Brain microvascular endothelial cell (primary cell): ENCODE data around the gene TCF4.

Experiments used
- DNase-seq: peaks from one replicate; pipeline ENCODE4 v3.0.0-alpha.2; 2020
- H3K27ac ChIP-seq: fragments of 250-450 bp; sonication (Bioruptor Pico); 2 replicates; pipeline ENCODE4 v1.5.1; 2020; ENCODE audit warnings: mild to moderate bottlenecking, moderate library complexity
- H3K27me3 ChIP-seq: fragments of 250-450 bp; sonication (Bioruptor Pico); replicated peaks from 2 replicates; pipeline ENCODE4 v1.5.1; 2020; ENCODE audit warnings: mild to moderate bottlenecking
- H3K36me3 ChIP-seq: fragments of 250-450 bp; sonication (Bioruptor Pico); replicated peaks from 2 replicates; pipeline ENCODE4 v1.5.1; 2020; ENCODE audit warnings: mild to moderate bottlenecking
- H3K4me3 ChIP-seq: 2 replicates; pipeline ENCODE4 v1.5.1; 2011; ENCODE audit warnings: low read depth, mild to moderate bottlenecking, control low read depth, low read length, moderate library complexity
- in situ Hi-C: cut with HindIII; loops from 2 replicates; pipeline ENCODE4 v1.10.0; 2017; ENCODE audit warnings: low sequenced_read_pairs, low pct_ligation_motif_present
- TF ChIP-seq, protein P1 (sequence below): IDR thresholded peaks from 2 replicates; pipeline ENCODE4 v1.5.1; 2011; ENCODE audit warnings: low read depth, mild to moderate bottlenecking, moderate library complexity, low read length, control low read depth, inconsistent platforms; ENCODE audit errors: missing control alignments

Gene TCF4

DNA sequence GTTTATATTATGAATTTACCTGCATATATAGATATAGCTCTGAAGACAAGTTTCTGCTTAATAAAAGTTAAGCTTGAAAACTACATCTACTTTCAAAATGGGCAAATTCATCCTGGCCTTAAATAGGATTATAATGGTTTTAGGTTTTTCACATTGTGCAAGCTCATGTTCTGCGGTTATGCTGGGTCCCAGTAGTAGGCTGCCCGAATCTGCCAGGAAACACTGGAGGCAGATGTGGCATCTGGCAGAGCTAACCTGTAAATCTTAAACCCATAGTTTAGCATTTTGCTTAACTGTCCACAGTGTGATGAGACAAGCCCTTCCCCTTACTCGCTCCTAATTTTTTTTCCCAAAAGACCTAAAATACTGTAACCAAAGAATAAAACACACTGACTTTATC lies 234.2 kb downstream of the TCF4 start:
- in situ Hi-C loops = no loop called here
- no peak overlapping the region for H3K27ac ChIP-seq
- DNase-seq = no peak
- H3K4me3 ChIP-seq = no peak overlapping the region
- TF ChIP-seq, protein P1, sequence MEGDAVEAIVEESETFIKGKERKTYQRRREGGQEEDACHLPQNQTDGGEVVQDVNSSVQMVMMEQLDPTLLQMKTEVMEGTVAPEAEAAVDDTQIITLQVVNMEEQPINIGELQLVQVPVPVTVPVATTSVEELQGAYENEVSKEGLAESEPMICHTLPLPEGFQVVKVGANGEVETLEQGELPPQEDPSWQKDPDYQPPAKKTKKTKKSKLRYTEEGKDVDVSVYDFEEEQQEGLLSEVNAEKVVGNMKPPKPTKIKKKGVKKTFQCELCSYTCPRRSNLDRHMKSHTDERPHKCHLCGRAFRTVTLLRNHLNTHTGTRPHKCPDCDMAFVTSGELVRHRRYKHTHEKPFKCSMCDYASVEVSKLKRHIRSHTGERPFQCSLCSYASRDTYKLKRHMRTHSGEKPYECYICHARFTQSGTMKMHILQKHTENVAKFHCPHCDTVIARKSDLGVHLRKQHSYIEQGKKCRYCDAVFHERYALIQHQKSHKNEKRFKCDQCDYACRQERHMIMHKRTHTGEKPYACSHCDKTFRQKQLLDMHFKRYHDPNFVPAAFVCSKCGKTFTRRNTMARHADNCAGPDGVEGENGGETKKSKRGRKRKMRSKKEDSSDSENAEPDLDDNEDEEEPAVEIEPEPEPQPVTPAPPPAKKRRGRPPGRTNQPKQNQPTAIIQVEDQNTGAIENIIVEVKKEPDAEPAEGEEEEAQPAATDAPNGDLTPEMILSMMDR = no peak
- no peaks in the 10 kb centered on the region for H3K36me3 ChIP-seq
- H3K27me3 ChIP-seq = no peaks in the 10 kb centered on the region

DNA sequence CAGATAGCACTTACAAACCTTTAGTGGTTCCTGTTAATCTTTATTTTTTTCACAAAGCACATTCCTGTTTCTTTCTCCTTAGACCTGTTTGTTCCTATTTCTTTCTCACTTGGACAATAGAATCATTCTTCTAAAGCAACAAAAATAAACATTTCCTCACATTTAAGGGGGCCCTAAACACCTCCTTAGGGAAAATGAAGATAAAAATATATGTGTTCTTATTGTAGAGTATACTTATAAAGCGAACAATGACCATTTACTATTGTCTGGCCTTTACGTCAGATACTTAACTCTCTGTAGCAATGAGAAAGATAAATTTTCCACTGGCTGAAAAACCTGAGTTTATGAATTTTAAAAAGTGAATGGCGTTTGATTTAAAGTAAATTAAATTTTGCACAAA lies 234.6 kb downstream of the TCF4 start:
- TF ChIP-seq, protein P1 = no peak
- no peak for DNase-seq
- in situ Hi-C loops = no loop called here
- Histone ChIP-seq H3K27me3 (no peaks in the 10 kb centered on the region), H3K36me3 (no peaks in the 10 kb centered on the region), H3K27ac (no peak overlapping the region), H3K4me3 (no peak overlapping the region)

DNA sequence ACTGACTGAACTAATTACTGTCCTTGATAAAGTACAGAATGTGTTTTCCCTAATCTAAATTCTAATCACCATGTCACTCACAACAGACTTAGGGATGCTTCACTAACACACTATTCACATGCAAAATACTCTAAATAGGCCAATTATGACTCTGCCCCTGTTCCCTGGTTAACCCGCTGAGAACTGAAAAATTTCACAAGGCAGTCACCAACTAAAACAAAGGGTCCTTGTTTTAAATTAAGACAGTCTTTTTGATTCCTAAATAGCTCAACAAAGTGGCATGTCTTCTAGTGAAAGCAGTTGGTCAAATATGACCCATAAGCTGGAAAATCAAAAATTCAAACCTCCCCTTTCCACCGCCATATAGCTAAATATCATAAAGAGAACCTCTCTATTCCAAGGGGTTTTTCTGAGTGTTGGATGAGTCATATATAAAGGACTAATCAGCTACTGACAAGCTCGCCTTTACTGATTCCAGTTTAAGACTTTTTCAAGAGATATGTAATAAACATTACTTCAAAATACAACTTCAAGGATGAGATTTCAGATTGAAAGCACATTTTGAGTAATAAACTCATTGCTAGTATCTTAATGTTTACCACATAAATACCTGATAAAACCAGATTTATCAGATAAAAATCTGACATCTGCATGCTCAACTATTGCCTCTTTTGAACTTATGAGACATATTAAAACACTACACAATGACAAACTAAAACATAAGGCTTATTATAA lies 235.8 kb downstream of the TCF4 start:
- in situ Hi-C loops = no loop called here

DNA sequence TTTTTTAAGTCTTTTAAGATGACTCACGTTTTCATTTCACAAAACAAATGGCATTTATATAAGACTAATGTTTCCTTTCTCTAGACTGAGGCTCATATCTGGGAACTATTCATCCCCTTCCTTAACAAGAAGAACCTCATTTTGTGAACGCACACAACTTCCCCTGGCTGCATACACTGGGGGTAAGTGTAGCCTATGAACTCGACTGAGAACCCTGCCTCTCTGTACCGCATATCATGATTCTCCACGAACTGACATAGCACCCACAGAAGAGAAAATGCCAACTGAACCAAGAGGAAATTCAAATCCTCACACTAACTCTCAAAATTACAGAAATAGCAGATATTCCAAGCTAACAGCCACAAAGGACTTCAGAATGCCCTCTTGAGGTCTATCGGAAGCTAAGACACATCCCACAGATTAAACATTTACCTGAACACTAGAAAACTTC lies 236.7 kb downstream of the TCF4 start:
- TF ChIP-seq, protein P1 = no peak
- no peaks in the 10 kb centered on the region for H3K27me3 ChIP-seq
- in situ Hi-C loops = no loop called here
- no peak overlapping the region for H3K4me3 ChIP-seq
- no peak overlapping the region for H3K27ac ChIP-seq
- no peak for DNase-seq
- H3K36me3 ChIP-seq = no peaks in the 10 kb centered on the region

More for the DNA sequence above, 235.8 kb downstream of the TCF4 start:
- H3K27ac ChIP-seq = no peak overlapping the region
- DNase-seq = no peak
- H3K36me3 ChIP-seq = no peaks in the 10 kb centered on the region
- TF ChIP-seq, protein P1 = no peak
- H3K27me3 ChIP-seq = no peaks in the 10 kb centered on the region
- no peak overlapping the region for H3K4me3 ChIP-seq

DNA sequence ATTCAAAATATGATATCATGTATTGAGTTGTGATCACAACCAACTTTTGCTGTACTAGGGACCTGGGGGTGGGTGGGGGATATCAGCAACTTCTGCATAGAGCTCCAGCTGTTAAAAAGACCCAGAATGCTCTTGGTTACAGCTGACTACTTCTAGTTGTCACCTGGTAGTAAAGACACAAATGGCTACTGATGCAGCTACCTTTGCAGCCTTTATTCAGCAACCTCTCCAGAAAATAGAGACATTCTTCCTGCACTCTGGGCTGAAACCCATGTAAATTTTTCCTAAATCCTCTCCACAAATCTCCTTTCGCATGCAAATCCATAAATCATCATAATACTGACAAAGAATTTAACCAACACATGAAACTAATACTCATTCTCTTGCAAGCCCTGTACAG lies 238.3 kb downstream of the TCF4 start:
- Histone ChIP-seq H3K4me3 (no peak overlapping the region), H3K27me3 (no peaks in the 10 kb centered on the region), H3K27ac (no peak overlapping the region), H3K36me3 (no peaks in the 10 kb centered on the region)
- DNase-seq = no peak
- TF ChIP-seq, protein P1 = no peak
- in situ Hi-C loops = no loop called here
